Astrocyte (in vitro differentiated cells and primary cell): ENCODE data around the gene TMEM94.

Experiments
- CTCF ChIP-seq: IDR thresholded peaks from 2 replicates; pipeline ENCODE4 v1.5.1; 2011; ENCODE audit warnings: low read depth, mild to moderate bottlenecking, inconsistent platforms, low read length, moderate library complexity; ENCODE audit not compliant: insufficient read depth
- EZH2 ChIP-seq: IDR thresholded peaks from 2 replicates; pipeline ENCODE4 v1.6.1; 2012; ENCODE audit warnings: mild to moderate bottlenecking, low read length, inconsistent platforms; ENCODE audit not compliant: insufficient read depth

- no peak for TF ChIP-seq CTCF
- no peak for TF ChIP-seq EZH2
Measured at GRCh38 chr17:75491680-75492079, 35.2 kb downstream of the TMEM94 start.
